MG63 (cell line): ENCODE results near the gene SLC41A3. TPM values are rescaled to one million over a fixed set of nuclear protein-coding genes. Genes with fewer than 3 reads are reported as not detected.
"Not testable (repeated sequence)": the region's sequence is repeated elsewhere in the genome, so short reads cannot be mapped to it uniquely, and the experiment has no call there.

Experiments
- DNase-seq: peaks from one replicate; pipeline ENCODE4 v3.0.0-alpha.2; 2020
- H3K27me3 ChIP-seq: fragments of 250-450 bp; sonication (Bioruptor Pico); 2 replicates; pipeline ENCODE4 v1.5.1; 2020; ENCODE audit warnings: mild to moderate bottlenecking, moderate library complexity
- H3K36me3 ChIP-seq: fragments of 250-450 bp; sonication (Bioruptor Pico); 2 replicates; pipeline ENCODE4 v1.5.1; 2020; ENCODE audit warnings: mild to moderate bottlenecking, moderate library complexity
- H3K4me3 ChIP-seq: fragments of 250-450 bp; sonication (Bioruptor Pico); 2 replicates; pipeline ENCODE4 v1.5.1; 2020; ENCODE audit warnings: mild to moderate bottlenecking, moderate library complexity
- H3K9me3 ChIP-seq: fragments of 250-450 bp; sonication (Bioruptor Pico); 2 replicates; pipeline ENCODE4 v1.5.1; 2020; ENCODE audit warnings: mild to moderate bottlenecking, moderate library complexity
- total RNA-seq: library from RNA; depleted of rRNA; stranded (reverse); fragments of >200 nt; shearing (Covaris generic); gene quantifications from 2 replicates; pipeline ENCODE4 v1.2.3, GENCODE V29; 2014; ENCODE audit warnings: low replicate concordance; rRNA removed

SLC41A3 gene
- total RNA-seq, 1 experiment from 2014 or later, result 55.6 TPM

- H3K36me3 ChIP-seq, H3K4me3 ChIP-seq, H3K9me3 ChIP-seq, H3K27me3 ChIP-seq, DNase-seq: not testable (repeated sequence)
Observed at GRCh38 chr3:125957020-125957419, 126.9 kb downstream of the SLC41A3 start.

Other genes starting within 250 kb of the SLC41A3 start
- not detected in 2 replicates for gene ROPN1B, start 114.9 kb downstream of the SLC41A3 start, total RNA-seq
- gene ALDH1L1, start 96.5 kb upstream of the SLC41A3 start, total RNA-seq, result 0.27 TPM in 1 of 2 replicates, not detected in the other